Stomach smooth muscle (tissue), 2 donors: ENCODE results near the gene SEMG1.

Experiments
- H3K27ac ChIP-seq: one replicate; pipeline ENCODE4 v1.7.0; 2013; ENCODE audit warnings: mild to moderate bottlenecking, low read length, inconsistent platforms
- H3K27me3 ChIP-seq, 2 donors: one replicate each; pipeline ENCODE4 v1.7.0; 2013; ENCODE audit warnings: low read length in 2 of 2; ENCODE audit not compliant: insufficient read depth in 2 of 2, control insufficient read depth in 1 of 2
- H3K36me3 ChIP-seq, 2 donors: one replicate each; pipeline ENCODE4 v1.7.0; 2013; ENCODE audit warnings: low read length in 2 of 2; ENCODE audit not compliant: control insufficient read depth in 2 of 2, insufficient read depth in 2 of 2
- H3K4me1 ChIP-seq: one replicate; pipeline ENCODE4 v1.7.0; 2013; ENCODE audit warnings: low read length; ENCODE audit not compliant: control insufficient read depth, insufficient read depth
- H3K4me3 ChIP-seq, 2 donors: one replicate each; pipeline ENCODE4 v1.7.0; 2013; ENCODE audit warnings: low read length in 2 of 2
- H3K9ac ChIP-seq, 2 donors: one replicate each; pipeline ENCODE4 v1.7.0; 2013; ENCODE audit warnings: low read length in 2 of 2, mild to moderate bottlenecking in 1 of 2
- H3K9me3 ChIP-seq, 2 donors: one replicate each; pipeline ENCODE4 v1.7.0; 2013; ENCODE audit warnings: low read length in 2 of 2; ENCODE audit not compliant: control insufficient read depth in 2 of 2
- donor health status: healthy.
- donor health status: Pancreatic carcinoma.

Gene SEMG1

GRCh38 chr20:45206725-45207124 lies at the start of gene SEMG1:
TSS of gene SEMG1 (plus strand) at chr20:45207033. CDS start at chr20:45207054, 21 bp downstream.
- no peak within 1 kb of the TSS for H3K27ac ChIP-seq
- no peaks in the 10 kb centered on the region for H3K27me3 ChIP-seq
- H3K4me3 ChIP-seq: no peak within 1 kb of the TSS
- no peaks in the 10 kb centered on the region for H3K4me1 ChIP-seq
- H3K36me3 ChIP-seq: no peaks in the 10 kb centered on the region
- H3K9me3 ChIP-seq: peaks cover 3% of the 10 kb centered on the region in 2 donors
- no peak within 1 kb of the TSS for H3K9ac ChIP-seq

- peaks cover 0 to 2% of the 10 kb centered on the region in 2 donors for H3K27me3 ChIP-seq
- no peak overlapping the region for H3K27ac ChIP-seq
- H3K9ac ChIP-seq: no peak overlapping the region
- no peaks in the 10 kb centered on the region for H3K36me3 ChIP-seq
- H3K9me3 ChIP-seq: peaks cover 6% of the 10 kb centered on the region in 2 donors
- no peak overlapping the region for H3K4me3 ChIP-seq
- H3K4me1 ChIP-seq: no peaks in the 10 kb centered on the region
Observed at GRCh38 chr20:45157962-45158361, 48.9 kb upstream of the SEMG1 start.

- Histone ChIP-seq H3K4me3 (no peak overlapping the region), H3K27me3 (no peaks in the 10 kb centered on the region), H3K27ac (no peak overlapping the region), H3K36me3 (no peaks in the 10 kb centered on the region), H3K9ac (no peak overlapping the region), H3K4me1 (no peaks in the 10 kb centered on the region), H3K9me3 (peaks cover 6 to 8% of the 10 kb centered on the region in 2 donors)
Observed at GRCh38 chr20:45163083-45163803, 43.6 kb upstream of the SEMG1 start.

GRCh38 chr20:45164906-45165305 lies 41.9 kb upstream of the SEMG1 start:
- H3K27me3 ChIP-seq: no peaks in the 10 kb centered on the region
- no peaks in the 10 kb centered on the region for H3K36me3 ChIP-seq
- no peaks in the 10 kb centered on the region for H3K4me1 ChIP-seq
- no peak overlapping the region for H3K4me3 ChIP-seq
- no peak overlapping the region for H3K27ac ChIP-seq
- H3K9ac ChIP-seq: no peak overlapping the region
- H3K9me3 ChIP-seq: peaks cover 4 to 6% of the 10 kb centered on the region in 2 donors

- peaks cover 0 to 2% of the 10 kb centered on the region in 2 donors for H3K27me3 ChIP-seq
- no peaks in the 10 kb centered on the region for H3K9me3 ChIP-seq
- H3K9ac ChIP-seq: no peak overlapping the region
- H3K36me3 ChIP-seq: no peaks in the 10 kb centered on the region
- H3K27ac ChIP-seq: no peak overlapping the region
- H3K4me3 ChIP-seq: no peak overlapping the region
- no peaks in the 10 kb centered on the region for H3K4me1 ChIP-seq
Observed at GRCh38 chr20:45173522-45173921, 33.3 kb upstream of the SEMG1 start.

GRCh38 chr20:45174434-45175364 lies 32.1 kb upstream of the SEMG1 start, which contains the start of gene PI3:
TSS of gene PI3 (plus strand) at chr20:45174902. CDS start at chr20:45174923, 21 bp downstream.
- H3K4me1 ChIP-seq: no peaks in the 10 kb centered on the region
- peaks cover 0 to 2% of the 10 kb centered on the region in 2 donors for H3K27me3 ChIP-seq
- no peak within 1 kb of the TSS for H3K9ac ChIP-seq

GRCh38 chr20:45176526-45177267 lies 30.1 kb upstream of the SEMG1 start:
- Histone ChIP-seq H3K9ac (no peak overlapping the region), H3K36me3 (no peaks in the 10 kb centered on the region), H3K9me3 (no peaks in the 10 kb centered on the region), H3K27me3 (peaks cover 0 to 2% of the 10 kb centered on the region in 2 donors), H3K4me1 (no peaks in the 10 kb centered on the region), H3K4me3 (no peak overlapping the region), H3K27ac (no peak overlapping the region)

More at GRCh38 chr20:45174434-45175364, 32.1 kb upstream of the SEMG1 start, which contains the start of gene PI3:
- no peaks in the 10 kb centered on the region for H3K9me3 ChIP-seq
- H3K27ac ChIP-seq: no peak within 1 kb of the TSS
- no peaks in the 10 kb centered on the region for H3K36me3 ChIP-seq
- no peak within 1 kb of the TSS for H3K4me3 ChIP-seq

GRCh38 chr20:45179166-45179565 lies 27.7 kb upstream of the SEMG1 start:
- H3K27me3 ChIP-seq: peaks cover 0 to 2% of the 10 kb centered on the region in 2 donors
- H3K9ac ChIP-seq: no peak overlapping the region
- no peaks in the 10 kb centered on the region for H3K4me1 ChIP-seq
- no peak overlapping the region for H3K4me3 ChIP-seq
- H3K27ac ChIP-seq: no peak overlapping the region
- H3K36me3 ChIP-seq: no peaks in the 10 kb centered on the region
- no peaks in the 10 kb centered on the region for H3K9me3 ChIP-seq

- Histone ChIP-seq H3K4me3 (no peak overlapping the region), H3K9me3 (no peaks in the 10 kb centered on the region), H3K36me3 (no peaks in the 10 kb centered on the region), H3K4me1 (no peaks in the 10 kb centered on the region), H3K9ac (no peak overlapping the region), H3K27ac (no peak overlapping the region), H3K27me3 (no peaks in the 10 kb centered on the region)
Observed at GRCh38 chr20:45181639-45182038, 25.2 kb upstream of the SEMG1 start.

GRCh38 chr20:45183084-45183483 lies 23.7 kb upstream of the SEMG1 start:
- no peaks in the 10 kb centered on the region for H3K4me1 ChIP-seq
- no peak overlapping the region for H3K27ac ChIP-seq
- no peak overlapping the region for H3K4me3 ChIP-seq
- no peaks in the 10 kb centered on the region for H3K27me3 ChIP-seq
- H3K36me3 ChIP-seq: no peaks in the 10 kb centered on the region
- no peak overlapping the region for H3K9ac ChIP-seq
- no peaks in the 10 kb centered on the region for H3K9me3 ChIP-seq
